CD14-positive monocyte (primary cell): ENCODE data around the gene CIART. TPM values are rescaled to one million over a fixed set of nuclear protein-coding genes. Genes with fewer than 3 reads are reported as not detected.

Source experiments
- DNase-seq, 3 donors: peaks; one replicate each; pipeline ENCODE4 v3.0.0-alpha.2; 2011 to 2022
- H2AFZ ChIP-seq: 2 replicates; pipeline ENCODE4 v1.6.0; 2012; ENCODE audit warnings: mild to moderate bottlenecking, low read depth, low read length, inconsistent platforms; ENCODE audit not compliant: insufficient read depth, poor library complexity, severe bottlenecking
- H3K27ac ChIP-seq, 2 donors: 1 replicate in 1 of 2; 2 replicates in 1 of 2; pipeline ENCODE4 v1.5.1; 2012 to 2013; ENCODE audit warnings: low read length in 2 of 2, control low read depth in 1 of 2, inconsistent platforms in 1 of 2, low read depth in 1 of 2, mild to moderate bottlenecking in 1 of 2
- H3K27me3 ChIP-seq, 2 donors: one replicate each; pipeline versions ENCODE4 v1.6.0 to v1.6.1; 2011 to 2013; ENCODE audit warnings: low read length in 2 of 2; ENCODE audit not compliant: control insufficient read depth in 2 of 2, insufficient read depth in 2 of 2
- H3K36me3 ChIP-seq, 2 donors: replicated peaks in 1 of 2; 1 replicate in 1 of 2; 2 replicates in 1 of 2; pipeline versions ENCODE4 v1.5.1 to v1.6.1; 2012 to 2013; ENCODE audit warnings: low read length in 2 of 2, control low read depth in 1 of 2, inconsistent platforms in 1 of 2, mild to moderate bottlenecking in 1 of 2; ENCODE audit not compliant: insufficient read depth in 2 of 2, control insufficient read depth in 1 of 2
- H3K4me1 ChIP-seq, 2 donors: 1 replicate in 1 of 2; 2 replicates in 1 of 2; pipeline versions ENCODE4 v1.5.1 to v1.6.1; 2012 to 2013; ENCODE audit warnings: low read length in 2 of 2, control low read depth in 1 of 2, inconsistent platforms in 1 of 2, mild to moderate bottlenecking in 1 of 2, moderate library complexity in 1 of 2; ENCODE audit not compliant: insufficient read depth in 2 of 2, control insufficient read depth in 1 of 2
- H3K4me2 ChIP-seq: replicated peaks from 2 replicates; pipeline ENCODE3; 2012; ENCODE audit warnings: low read length, moderate library complexity, mild to moderate bottlenecking; ENCODE audit not compliant: poor library complexity, severe bottlenecking; ENCODE audit errors: extremely low read depth
- H3K4me3 ChIP-seq, 3 experiments: fragments of 200-600 bp in 1 of 3; sonication (generic) in 1 of 3; replicated peaks in 1 of 3; 1 replicate in 2 of 3; 2 replicates in 1 of 3; pipeline ENCODE4 v1.5.1; 2011 to 2013; ENCODE audit warnings: low read length in 3 of 3, mild to moderate bottlenecking in 3 of 3, control low read depth in 2 of 3, low read depth in 2 of 3, inconsistent platforms in 1 of 3, moderate library complexity in 1 of 3
- H3K79me2 ChIP-seq: 2 replicates; pipeline ENCODE4 v1.6.0; 2012; ENCODE audit warnings: mild to moderate bottlenecking, control low read depth, inconsistent platforms, low read length, moderate library complexity; ENCODE audit not compliant: insufficient read depth
- H3K9ac ChIP-seq: 2 replicates; pipeline ENCODE4 v1.6.0; 2017; ENCODE audit warnings: low read length, mild to moderate bottlenecking; ENCODE audit not compliant: insufficient read depth, poor library complexity, severe bottlenecking
- H3K9me3 ChIP-seq, 2 donors: replicated peaks in 1 of 2; 1 replicate in 1 of 2; 2 replicates in 1 of 2; pipeline versions ENCODE4 v1.5.1 to v1.6.1; 2012 to 2013; ENCODE audit warnings: low read length in 2 of 2, control low read depth in 1 of 2; ENCODE audit not compliant: control insufficient read depth in 1 of 2, insufficient read depth in 1 of 2
- H4K20me1 ChIP-seq: 2 replicates; pipeline ENCODE4 v1.6.0; 2012; ENCODE audit warnings: mild to moderate bottlenecking, low read length, control low read depth, moderate library complexity; ENCODE audit not compliant: insufficient read depth
- H3K27ac Mint-ChIP-seq, 7 donors: one replicate each; pipeline ENCODE4 v1.8.0; 2020; ENCODE audit warnings: mild to moderate bottlenecking in 7 of 7, mixed read lengths in 7 of 7, moderate library complexity in 6 of 7, inconsistent platforms in 2 of 7
- H3K27me3 Mint-ChIP-seq, 3 donors: one replicate each; pipeline ENCODE4 v1.8.0; 2021 to 2022; ENCODE audit warnings: low read depth in 3 of 3, mild to moderate bottlenecking in 3 of 3, mixed read lengths in 3 of 3, moderate library complexity in 3 of 3, inconsistent platforms in 1 of 3
- H3K36me3 Mint-ChIP-seq, 2 donors: one replicate each; pipeline ENCODE4 v1.8.0; 2020; ENCODE audit warnings: mixed read lengths in 2 of 2, inconsistent platforms in 1 of 2, mild to moderate bottlenecking in 1 of 2
- H3K4me1 Mint-ChIP-seq: one replicate; pipeline ENCODE4 v1.8.0; 2020; ENCODE audit warnings: mild to moderate bottlenecking, mixed read lengths
- H3K4me3 Mint-ChIP-seq, 2 donors: one replicate each; pipeline ENCODE4 v1.8.0; 2020; ENCODE audit warnings: mild to moderate bottlenecking in 2 of 2, mixed read lengths in 2 of 2, moderate library complexity in 1 of 2
- H3K9me3 Mint-ChIP-seq, 7 donors: one replicate each; pipeline ENCODE4 v1.8.0; 2020 to 2022; ENCODE audit warnings: mixed read lengths in 7 of 7, mild to moderate bottlenecking in 6 of 7, moderate library complexity in 6 of 7, inconsistent platforms in 2 of 7
- CTCF ChIP-seq: fragments of 200-600 bp; IDR thresholded peaks from one replicate; pipeline ENCODE4 v1.8.0; 2022; ENCODE audit warnings: antibody characterized with exemption, mild to moderate bottlenecking
- WGBS: methylation state at CpG from one replicate; pipeline ENCODE4 v1.1.5; 2013; ENCODE audit warnings: missing lambda C conversion rate; ENCODE audit not compliant: insufficient coverage; 5-methylcytosine and 5-hydroxymethylcytosine counted together
- intact Hi-C, 2 donors: fragments of 100-400 bp; cut with micrococcal nuclease; formaldehyde crosslinking; loops; one replicate each; pipeline versions ENCODE4 v1.15.0 to v1.15.1; 2023
- polyA plus RNA-seq, 3 donors: library from polyadenylated mRNA; depleted of rRNA in 1 of 3; unstranded in 2 of 3; stranded (reverse) in 1 of 3; fragments of 300-500 nt in 2 of 3; fragments of >200 nt in 1 of 3; fragmentation: Illumina TruSeq in 2 of 3; gene quantifications; 1 replicate in 2 of 3; 2 replicates in 1 of 3; pipeline ENCODE4 v1.2.3, GENCODE V29; 2012 to 2021

Gene CIART
- polyA plus RNA-seq, 3 donors: 0.61 TPM; not detected in 2

- Mint-ChIP-seq H3K9me3 (peaks cover 5 to 13% (median 8%) of the 10 kb centered on the region in 7 donors), H3K36me3 (peaks cover 8 to 14% of the 10 kb centered on the region in 2 donors), H3K27me3 (peaks cover 39 to 48% (median 47%) of the 10 kb centered on the region in 3 donors), H3K4me3 (peak overlapping the region; percentile 49 to 97), H3K4me1 (peaks cover 17% of the 10 kb centered on the region), H3K27ac (peak overlapping the region in 4 of 7 donors; percentile 14 to 57 (median 34))
- Histone ChIP-seq H3K79me2 (no peaks in the 10 kb centered on the region), H3K9ac (no peak overlapping the region), H4K20me1 (no peaks in the 10 kb centered on the region), H3K4me1 (peaks cover 19% of the 10 kb centered on the region in 2 donors), H3K27ac (no peak overlapping the region), H3K36me3 (no peaks in the 10 kb centered on the region), H3K27me3 (peaks cover 18 to 42% of the 10 kb centered on the region in 2 donors), H3K4me3 (peak overlapping the region in 1 of 3 experiments; percentile 78), H2AFZ (peak overlapping the region; percentile 87), H3K4me2 (peak overlapping the region; percentile 81), H3K9me3 (peaks cover 8 to 9% of the 10 kb centered on the region in 2 donors)
- intact Hi-C loops: no loop called here
- no peak for TF ChIP-seq CTCF
- WGBS: 9% methylated on average over 20 of the region's 21 CpGs
- no peak for DNase-seq
Observed at GRCh38 chr1:150282558-150282958, 204 bp downstream of the CIART start.

- TF ChIP-seq CTCF: no peak
- Histone ChIP-seq H3K27me3 (peaks cover 18 to 42% of the 10 kb centered on the region in 2 donors), H3K4me3 (no peak overlapping the region), H4K20me1 (no peaks in the 10 kb centered on the region), H2AFZ (no peak overlapping the region), H3K9ac (no peak overlapping the region), H3K79me2 (no peaks in the 10 kb centered on the region), H3K27ac (no peak overlapping the region), H3K4me2 (no peak overlapping the region), H3K36me3 (no peaks in the 10 kb centered on the region), H3K9me3 (peaks cover 8 to 9% of the 10 kb centered on the region in 2 donors), H3K4me1 (peaks cover 19% of the 10 kb centered on the region in 2 donors)
- intact Hi-C loops: no loop called here
- H3K27me3 Mint-ChIP-seq: peaks cover 46 to 50% (median 47%) of the 10 kb centered on the region in 3 donors
- no peak for DNase-seq
- H3K4me1 Mint-ChIP-seq: peaks cover 17% of the 10 kb centered on the region
- peak overlapping the region in 1 of 2 donors; percentile 97 for H3K4me3 Mint-ChIP-seq
- H3K27ac Mint-ChIP-seq: no peak overlapping the region
- H3K9me3 Mint-ChIP-seq: peaks cover 5 to 13% (median 11%) of the 10 kb centered on the region in 7 donors
- 96% methylated on average over 9 of the region's 12 CpGs for WGBS
- H3K36me3 Mint-ChIP-seq: peaks cover 8 to 14% of the 10 kb centered on the region in 2 donors
Observed at GRCh38 chr1:150283260-150283659, 906 bp downstream of the CIART start.
